Activated CD8-positive, alpha-beta memory T cell treated with anti-CD3 and anti-CD28 coated beads for 1 hour (primary cell): ENCODE measurements around the gene ELOF1.
"Not testable (repeated sequence)": the region's sequence is repeated elsewhere in the genome, so short reads cannot be mapped to it uniquely, and the experiment has no call there.

Source experiments
- DNase-seq, 2 donors: peaks; one replicate each; pipeline ENCODE4 v3.0.0-alpha.2; 2020; ENCODE audit warnings: low read depth in 1 of 2; ENCODE audit errors: extremely low read depth in 1 of 2

The ELOF1 gene

GRCh38 chr19:11570039-11570462 lies 11.0 kb upstream of the ELOF1 start:
- DNase-seq, result no peak

- no peak for DNase-seq
Observed at GRCh38 chr19:11566164-11566563, 7.1 kb upstream of the ELOF1 start.

DNA sequence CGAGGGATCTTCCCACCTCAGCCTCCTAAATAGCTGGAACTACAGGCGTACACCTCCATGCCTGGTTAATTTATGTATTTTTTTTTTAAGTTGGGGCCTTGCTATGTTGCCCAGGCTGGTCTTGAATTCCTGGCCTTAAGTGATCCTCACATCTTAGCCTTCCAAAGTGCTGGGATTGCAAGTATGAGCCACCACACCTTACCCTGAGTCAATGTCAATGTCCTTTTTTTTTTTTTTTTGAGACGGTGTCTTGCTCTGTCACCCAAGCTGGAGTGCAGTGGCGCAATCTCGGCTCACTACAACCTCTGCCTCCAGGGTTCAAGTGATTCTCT lies 6.6 kb upstream of the ELOF1 start:
- DNase-seq, result not testable (repeated sequence)

DNA sequence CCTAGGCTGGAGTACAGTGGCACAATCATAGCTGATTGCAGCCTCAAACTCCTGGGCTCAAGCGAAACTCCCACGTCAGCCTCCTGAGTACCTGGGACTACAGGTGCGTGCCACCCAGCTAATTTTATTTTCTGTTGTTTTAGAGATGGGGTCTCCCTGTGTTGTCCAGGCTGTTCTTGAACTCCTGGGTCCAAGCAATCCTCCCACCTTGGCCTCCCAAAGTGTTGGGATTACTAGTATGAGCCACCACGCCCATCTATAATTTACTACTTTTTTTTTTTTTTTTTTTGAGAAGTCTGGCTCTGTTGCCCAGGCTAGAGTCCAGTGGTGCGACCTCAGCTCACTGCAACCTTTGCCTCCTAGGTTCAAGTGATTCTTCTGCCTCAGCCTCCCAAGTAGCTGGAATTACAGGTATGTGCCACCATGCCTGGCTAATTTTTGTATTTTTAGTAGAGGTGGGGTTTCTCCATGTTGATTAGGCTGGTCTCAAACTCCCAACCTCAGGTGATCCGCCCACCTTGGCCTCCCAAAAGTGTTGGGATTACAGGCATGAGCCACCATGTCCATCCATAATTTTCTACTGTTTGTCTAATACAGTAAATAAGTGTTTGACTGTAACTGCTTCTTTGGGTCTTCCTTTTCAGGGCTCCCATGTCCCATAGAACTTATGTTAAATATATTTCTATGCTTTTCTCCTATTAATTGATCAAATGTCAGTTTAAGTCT lies 5.2 kb upstream of the ELOF1 start:
- not testable (repeated sequence) for DNase-seq

DNA sequence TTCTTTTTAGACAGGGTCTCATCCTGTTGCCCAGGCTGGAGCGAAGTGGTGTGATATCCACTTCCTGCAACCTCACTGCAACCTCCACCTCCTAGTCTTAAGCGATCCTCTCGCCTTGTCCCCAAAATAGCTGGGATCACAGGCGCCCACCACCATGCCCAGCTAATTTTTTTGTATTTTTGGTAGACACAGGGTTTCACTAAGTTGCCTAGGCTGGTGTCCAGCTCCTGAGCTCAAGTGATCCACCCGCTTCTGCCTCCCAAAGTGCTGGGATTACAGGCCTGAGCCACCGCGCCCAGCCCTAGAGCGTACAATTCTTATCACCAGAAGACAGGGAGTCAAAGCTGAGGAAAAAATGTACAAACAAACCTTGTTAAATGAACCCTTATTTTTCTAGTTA lies 4.5 kb upstream of the ELOF1 start:
- DNase-seq, result no peak

DNA sequence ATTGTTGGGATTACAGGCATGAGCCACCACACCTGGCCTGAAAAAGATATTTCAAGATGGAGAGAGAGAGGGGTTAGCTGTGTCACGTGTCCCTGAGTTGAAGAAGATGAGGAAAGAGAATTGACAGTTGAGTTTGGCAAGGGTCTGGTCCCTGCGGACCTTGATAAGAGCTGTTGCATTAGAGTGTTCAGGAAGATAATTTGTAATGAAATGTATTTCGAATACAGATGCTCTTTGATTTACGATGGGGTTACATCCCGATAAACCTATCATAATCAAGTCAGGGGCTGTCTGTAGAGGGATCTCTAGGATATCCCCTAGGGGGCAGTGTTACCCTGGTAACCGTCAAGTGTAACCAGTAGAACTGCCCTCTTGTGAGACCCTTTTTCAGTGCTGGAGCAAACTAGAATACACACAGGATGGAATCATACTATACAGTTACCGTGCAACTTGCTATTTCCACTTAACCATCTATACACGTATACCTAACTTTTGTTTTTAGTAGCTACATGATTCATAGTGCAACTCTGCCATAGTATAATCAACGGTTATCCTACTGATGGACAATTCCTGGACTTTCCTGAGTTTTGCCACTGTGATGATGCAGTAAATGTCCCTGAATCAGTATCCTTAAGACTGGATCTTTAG lies 1.5 kb upstream of the ELOF1 start:
- DNase-seq, result no peak

DNA sequence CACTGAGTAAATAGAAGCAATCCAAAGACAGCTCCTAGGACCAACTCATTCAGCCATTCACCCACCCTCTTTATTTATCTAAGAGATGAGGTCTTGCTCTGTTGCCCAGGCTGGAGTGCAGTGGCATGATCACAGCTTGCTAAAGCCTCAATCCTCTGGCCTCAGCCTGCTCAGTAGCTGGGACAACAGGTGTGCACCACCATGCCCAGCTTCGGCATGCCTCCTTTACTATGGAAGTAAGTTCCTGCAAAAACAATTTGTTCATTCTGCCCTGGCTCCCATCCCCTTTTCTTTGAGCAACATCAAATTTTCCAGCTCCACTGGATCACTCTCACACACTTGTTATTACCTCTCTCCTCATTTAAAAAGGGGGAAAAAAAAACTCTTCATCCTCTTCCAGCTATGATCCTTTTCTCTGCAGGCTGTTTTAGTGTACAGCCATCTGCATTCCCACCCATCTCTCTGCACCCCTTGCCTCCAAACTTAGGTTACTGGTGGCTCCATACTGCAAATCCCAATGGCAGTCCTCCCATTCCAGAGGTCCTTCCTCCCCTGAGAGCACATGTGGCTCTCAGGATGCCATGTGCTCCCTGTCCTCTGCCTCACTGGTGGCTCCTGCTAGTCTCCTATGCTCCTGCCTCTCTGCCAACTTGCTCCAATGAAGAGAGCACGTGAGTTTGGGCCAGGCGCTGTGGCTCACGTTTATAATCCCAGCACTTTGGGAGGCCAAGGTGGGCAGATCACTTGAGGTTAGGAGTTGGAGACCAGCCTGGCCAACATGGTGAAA lies 2.2 kb downstream of the ELOF1 start:
- DNase-seq, result no peak

- no peak for DNase-seq
Observed at GRCh38 chr19:11555246-11555645, 3.8 kb downstream of the ELOF1 start.

DNA sequence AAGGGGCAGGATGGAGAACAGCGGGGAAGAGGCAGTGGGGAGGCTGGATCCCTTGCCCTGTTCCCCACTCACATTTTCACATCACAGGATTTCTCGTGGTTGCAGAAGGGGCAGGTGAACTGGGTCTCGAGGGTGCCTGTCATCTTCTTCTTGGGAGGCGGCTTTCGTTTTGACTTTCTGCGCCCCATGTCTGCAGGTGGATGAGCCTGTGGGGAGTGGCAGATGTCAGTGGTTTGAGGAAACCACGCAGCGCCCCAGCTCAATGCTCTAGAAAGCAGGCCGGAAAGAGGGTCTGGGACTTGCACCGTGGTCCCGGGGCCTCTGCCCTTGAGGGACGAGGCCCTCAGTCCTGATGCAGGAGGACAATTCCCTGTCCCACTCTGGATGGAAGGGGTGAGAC lies 4.9 kb downstream of the ELOF1 start:
- no peak for DNase-seq

- DNase-seq, result no peak
Observed at GRCh38 chr19:11552666-11553372, 6.2 kb downstream of the ELOF1 start.

- no peak for DNase-seq
Observed at GRCh38 chr19:11551603-11552235, 7.3 kb downstream of the ELOF1 start.

DNA sequence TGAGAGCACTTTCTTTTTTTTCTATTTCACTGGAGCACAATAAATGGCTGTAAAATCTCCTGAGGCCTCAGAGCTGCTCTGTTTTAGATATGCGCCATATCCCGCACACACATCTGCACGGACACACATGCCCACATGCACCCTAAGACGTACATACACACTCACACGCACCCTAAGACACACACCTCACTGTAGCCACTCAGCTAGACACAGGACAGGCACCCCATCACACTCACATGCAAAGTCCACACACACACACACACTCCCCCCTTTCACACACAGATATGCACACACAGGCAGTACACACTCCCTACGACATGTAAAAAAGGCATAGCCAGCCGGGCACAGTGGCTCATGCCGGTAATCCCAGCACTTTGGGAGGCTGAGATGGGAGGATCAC lies 8.8 kb downstream of the ELOF1 start:
- DNase-seq, result no peak

GRCh38 chr19:11549386-11549953 lies 9.6 kb downstream of the ELOF1 start:
- DNase-seq, result no peak

GRCh38 chr19:11547929-11548700 lies 10.9 kb downstream of the ELOF1 start:
- no peak for DNase-seq

- DNase-seq, result no peak
Observed at GRCh38 chr19:11541238-11541637, 17.8 kb downstream of the ELOF1 start.

DNA sequence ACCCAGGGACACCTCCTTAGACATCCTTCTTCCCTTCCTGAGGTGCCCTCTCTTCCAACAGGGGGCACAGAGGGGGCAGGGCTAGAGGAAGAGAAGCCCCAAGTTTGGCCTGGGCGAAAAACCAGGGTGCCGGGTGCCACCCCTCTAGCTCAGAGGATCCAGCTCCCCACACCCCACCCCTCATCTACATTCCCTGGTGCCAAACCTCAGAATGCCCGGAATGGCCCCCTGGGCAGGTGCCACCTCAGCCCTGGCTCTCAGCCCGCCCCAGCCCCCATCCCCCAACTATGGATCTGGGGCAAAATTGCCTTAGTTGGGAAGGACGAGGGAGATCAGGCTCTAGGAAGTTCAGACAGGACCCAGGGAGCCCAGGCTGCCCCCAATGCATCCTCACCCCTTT lies 18.4 kb downstream of the ELOF1 start:
- no peak for DNase-seq

- no peak for DNase-seq
Observed at GRCh38 chr19:11539495-11540365, 19.3 kb downstream of the ELOF1 start.

- no peak for DNase-seq
Observed at GRCh38 chr19:11538232-11539036, 20.6 kb downstream of the ELOF1 start, which contains the start of gene CNN1. Gene CNN1, plus strand, starts transcription at chr19:11538851. Its CDS starts 77 bp downstream, at chr19:11538928.
